ENCODE measurements around the gene ADIPOR2.

- no peak for TF ChIP-seq GATA2 (IDR thresholded peaks at IDR 0.05; ENCODE audit: low read depth, low read length)
- no peak for TF ChIP-seq GATA3 (IDR thresholded peaks at IDR 0.05; ENCODE audit: low read depth, low read length)
Observed at GRCh38 chr12:1836241-1836803, 145.5 kb downstream of the ADIPOR2 start.
